Ureter (tissue), 1 donor: ENCODE data around the gene SLC35G6. TPM values are rescaled to one million over a fixed set of nuclear protein-coding genes. Genes with fewer than 3 reads are reported as not detected.
"Not testable (repeated sequence)": the region's sequence is repeated elsewhere in the genome, so short reads cannot be mapped to it uniquely, and the experiment has no call there.

Experiments
- DNase-seq: peaks from one replicate; pipeline ENCODE4 v3.0.0-alpha.2; 2020; ENCODE audit warnings: low spot score
- total RNA-seq: library from RNA; stranded (reverse); gene quantifications from one replicate; pipeline ENCODE4 v1.2.4, GENCODE V29; 2023
- donor health status: DM: yes; HTN: yes; CAD: no.

SLC35G6 gene
- not detected for total RNA-seq

GRCh38 chr17:7481275-7481674, at the start of gene SLC35G6:
Gene SLC35G6, plus strand, starts transcription at chr17:7481446. Its CDS starts 71 bp downstream, at chr17:7481517.
- not testable (repeated sequence) for DNase-seq

GRCh38 chr17:7432296-7432695, 49.0 kb upstream of the SLC35G6 start:
- no peak for DNase-seq

- peak; percentile 67 for DNase-seq
These were observed 45.3 kb upstream of the SLC35G6 start for GRCh38 chr17:7435676-7436555.

- DNase-seq = peak; percentile 82
These were observed 44.5 kb upstream of the SLC35G6 start for GRCh38 chr17:7436556-7437368.

- DNase-seq = no peak
These were observed 43.8 kb upstream of the SLC35G6 start for GRCh38 chr17:7437369-7437863.

- peak; percentile 69 for DNase-seq
These were observed 43.2 kb upstream of the SLC35G6 start for GRCh38 chr17:7437950-7438614.

- no peak for DNase-seq
These were observed 42.4 kb upstream of the SLC35G6 start for GRCh38 chr17:7438656-7439460.

- DNase-seq = no peak
These were observed 41.7 kb upstream of the SLC35G6 start, which contains the start of gene FGF11 for GRCh38 chr17:7439462-7440112. Gene FGF11, plus strand, starts transcription at chr17:7439512. Its CDS starts 109 bp downstream, at chr17:7439621.

- DNase-seq = peak; percentile 65
These were observed 41.0 kb upstream of the SLC35G6 start for GRCh38 chr17:7440113-7440833.

GRCh38 chr17:7440834-7441195, 40.4 kb upstream of the SLC35G6 start:
- DNase-seq = no peak

GRCh38 chr17:7441266-7441665, 40.0 kb upstream of the SLC35G6 start:
- no peak for DNase-seq

GRCh38 chr17:7442142-7442541, 39.1 kb upstream of the SLC35G6 start:
- DNase-seq = no peak

- DNase-seq = no peak
These were observed 37.5 kb upstream of the SLC35G6 start for GRCh38 chr17:7443499-7444485.

GRCh38 chr17:7444682-7445618, 36.3 kb upstream of the SLC35G6 start, which contains the start of gene CHRNB1:
Gene CHRNB1, plus strand, starts transcription at chr17:7445061. Its CDS starts 67 bp downstream, at chr17:7445128.
- peak; percentile 60 for DNase-seq

GRCh38 chr17:7445619-7445968, 35.7 kb upstream of the SLC35G6 start:
- no peak for DNase-seq

GRCh38 chr17:7448461-7448860, 32.8 kb upstream of the SLC35G6 start:
- no peak for DNase-seq

GRCh38 chr17:7459961-7460545, 21.2 kb upstream of the SLC35G6 start:
- no peak for DNase-seq
